ENCODE measurements around the gene SOX18. TPM values are rescaled to one million over a fixed set of nuclear protein-coding genes. Genes with fewer than 3 reads are reported as not detected.

SOX18 gene
- total and polyA plus RNA-seq, 2 of the 13 experiments (the other 11 are each of a cell fraction or from before 2014, with no cell fraction given) = 1.6 to 1.9 TPM

DNA sequence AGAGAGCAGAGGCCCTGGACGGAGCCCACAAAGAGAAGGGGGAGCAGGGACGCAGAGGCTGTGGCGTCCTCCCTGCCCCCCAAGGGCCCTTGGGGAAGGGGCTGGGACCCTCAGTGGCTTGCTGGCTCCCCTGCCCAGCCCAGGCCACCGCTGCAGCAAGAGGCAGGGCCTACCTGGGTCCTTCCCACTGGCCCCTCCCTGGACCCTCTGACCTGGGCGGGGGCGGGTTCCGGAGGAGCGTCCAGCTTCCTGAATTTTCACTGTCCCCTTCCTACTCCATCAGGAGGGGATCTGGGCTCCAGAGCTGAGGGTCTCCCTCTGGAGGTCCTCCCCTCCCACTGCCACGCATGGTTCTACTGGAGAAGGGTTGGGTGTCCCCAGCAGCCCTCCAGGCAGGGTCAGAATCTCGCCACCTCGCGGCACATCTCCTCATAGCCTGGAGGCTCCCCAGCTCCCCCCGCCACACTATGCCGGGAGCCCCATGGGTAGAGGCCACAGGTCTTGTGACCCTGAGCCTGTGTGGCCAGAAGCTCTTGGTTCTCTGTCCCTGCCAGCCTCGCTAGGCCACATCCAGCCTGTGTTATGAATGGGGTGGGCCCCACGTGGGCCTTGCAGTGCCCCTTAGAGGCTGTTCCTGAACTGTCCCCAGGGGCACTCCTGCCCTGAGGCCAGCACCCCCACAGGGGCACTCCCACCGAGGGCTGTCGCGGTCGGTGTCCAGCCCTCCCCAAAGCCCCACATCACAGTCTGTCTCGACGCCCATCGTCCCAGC, 1.0 kb upstream of the SOX18 start (continued):
- TF ChIP-seq BRCA1 (CRISPR knock-in tag; IDR thresholded peaks at IDR 0.05) (0 out of 2 replicates have a peak, but pooled peaks have one; percentile 66), BORCS8-MEF2B (CRISPR knock-in tag; IDR thresholded peaks at IDR 0.05) (peak; percentile 92), HIVEP1 (CRISPR knock-in tag; IDR thresholded peaks at IDR 0.05) (no peak), MEF2D (CRISPR knock-in tag; IDR thresholded peaks at IDR 0.05) (no peak; the same call in 1 of the 2 replicates), ZFP36 (IDR thresholded peaks at IDR 0.05; ENCODE audit: borderline replicate concordance, low read depth, low read length, partially characterized antibody) (no peak), PTBP1 (IDR thresholded peaks at IDR 0.05; ENCODE audit: low read depth, low read length, poor library complexity, severe bottlenecking) (no peak), LRRFIP1 (CRISPR knock-in tag; conservative IDR thresholded peaks at IDR 0.05) (no peak), PRMT3 (CRISPR knock-in tag; IDR thresholded peaks at IDR 0.05; ENCODE audit: borderline replicate concordance, low read depth) (no peak), CREB1 (IDR thresholded peaks at IDR 0.05) (no peak), CREB1 (CRISPR knock-in tag; IDR thresholded peaks at IDR 0.05) (no peak), NKX3-1 (CRISPR knock-in tag; IDR thresholded peaks at IDR 0.05) (peak; percentile 77), NFRKB (IDR thresholded peaks at IDR 0.05) (no peak), ZNF326 (CRISPR knock-in tag; IDR thresholded peaks at IDR 0.05; ENCODE audit: borderline replicate concordance) (peak; percentile 73; the same call in 1 of the 2 replicates), TCF7L2 (IDR thresholded peaks at IDR 0.05; ENCODE audit: low read depth, low read length) (no peak), PRPF4 (IDR thresholded peaks at IDR 0.05; ENCODE audit: low read depth, low read length, poor library complexity, severe bottlenecking) (no peak), EED (CRISPR knock-in tag; IDR thresholded peaks at IDR 0.05) (peak; percentile 61; the same call in 1 of the 2 replicates)
- TF ChIP-seq, protein P1, sequence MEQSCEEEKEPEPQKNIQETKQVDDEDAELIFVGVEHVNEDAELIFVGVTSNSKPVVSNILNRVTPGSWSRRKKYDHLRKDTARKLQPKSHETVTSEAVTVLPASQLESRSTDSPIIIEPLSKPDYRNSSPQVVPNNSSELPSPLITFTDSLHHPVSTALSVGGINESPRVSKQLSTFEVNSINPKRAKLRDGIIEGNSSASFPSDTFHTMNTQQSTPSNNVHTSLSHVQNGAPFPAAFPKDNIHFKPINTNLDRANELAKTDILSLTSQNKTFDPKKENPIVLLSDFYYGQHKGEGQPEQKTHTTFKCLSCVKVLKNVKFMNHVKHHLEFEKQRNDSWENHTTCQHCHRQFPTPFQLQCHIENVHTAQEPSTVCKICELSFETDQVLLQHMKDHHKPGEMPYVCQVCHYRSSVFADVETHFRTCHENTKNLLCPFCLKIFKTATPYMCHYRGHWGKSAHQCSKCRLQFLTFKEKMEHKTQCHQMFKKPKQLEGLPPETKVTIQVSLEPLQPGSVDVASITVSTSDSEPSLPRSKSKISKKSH (CRISPR knock-in tag; IDR thresholded peaks at IDR 0.05; ENCODE audit: borderline replicate concordance) = peak; percentile 51
- TF ChIP-seq, protein P2, sequence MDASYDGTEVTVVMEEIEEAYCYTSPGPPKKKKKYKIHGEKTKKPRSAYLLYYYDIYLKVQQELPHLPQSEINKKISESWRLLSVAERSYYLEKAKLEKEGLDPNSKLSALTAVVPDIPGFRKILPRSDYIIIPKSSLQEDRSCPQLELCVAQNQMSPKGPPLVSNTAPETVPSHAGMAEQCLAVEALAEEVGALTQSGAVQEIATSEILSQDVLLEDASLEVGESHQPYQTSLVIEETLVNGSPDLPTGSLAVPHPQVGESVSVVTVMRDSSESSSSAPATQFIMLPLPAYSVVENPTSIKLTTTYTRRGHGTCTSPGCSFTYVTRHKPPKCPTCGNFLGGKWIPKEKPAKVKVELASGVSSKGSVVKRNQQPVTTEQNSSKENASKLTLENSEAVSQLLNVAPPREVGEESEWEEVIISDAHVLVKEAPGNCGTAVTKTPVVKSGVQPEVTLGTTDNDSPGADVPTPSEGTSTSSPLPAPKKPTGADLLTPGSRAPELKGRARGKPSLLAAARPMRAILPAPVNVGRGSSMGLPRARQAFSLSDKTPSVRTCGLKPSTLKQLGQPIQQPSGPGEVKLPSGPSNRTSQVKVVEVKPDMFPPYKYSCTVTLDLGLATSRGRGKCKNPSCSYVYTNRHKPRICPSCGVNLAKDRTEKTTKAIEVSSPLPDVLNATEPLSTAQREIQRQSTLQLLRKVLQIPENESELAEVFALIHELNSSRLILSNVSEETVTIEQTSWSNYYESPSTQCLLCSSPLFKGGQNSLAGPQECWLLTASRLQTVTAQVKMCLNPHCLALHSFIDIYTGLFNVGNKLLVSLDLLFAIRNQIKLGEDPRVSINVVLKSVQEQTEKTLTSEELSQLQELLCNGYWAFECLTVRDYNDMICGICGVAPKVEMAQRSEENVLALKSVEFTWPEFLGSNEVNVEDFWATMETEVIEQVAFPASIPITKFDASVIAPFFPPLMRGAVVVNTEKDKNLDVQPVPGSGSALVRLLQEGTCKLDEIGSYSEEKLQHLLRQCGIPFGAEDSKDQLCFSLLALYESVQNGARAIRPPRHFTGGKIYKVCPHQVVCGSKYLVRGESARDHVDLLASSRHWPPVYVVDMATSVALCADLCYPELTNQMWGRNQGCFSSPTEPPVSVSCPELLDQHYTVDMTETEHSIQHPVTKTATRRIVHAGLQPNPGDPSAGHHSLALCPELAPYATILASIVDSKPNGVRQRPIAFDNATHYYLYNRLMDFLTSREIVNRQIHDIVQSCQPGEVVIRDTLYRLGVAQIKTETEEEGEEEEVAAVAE (CRISPR knock-in tag; IDR thresholded peaks at IDR 0.05; ENCODE audit: borderline replicate concordance) = peak; percentile 37; the same call in 1 of the 2 replicates
- TF ChIP-seq, protein P3, sequence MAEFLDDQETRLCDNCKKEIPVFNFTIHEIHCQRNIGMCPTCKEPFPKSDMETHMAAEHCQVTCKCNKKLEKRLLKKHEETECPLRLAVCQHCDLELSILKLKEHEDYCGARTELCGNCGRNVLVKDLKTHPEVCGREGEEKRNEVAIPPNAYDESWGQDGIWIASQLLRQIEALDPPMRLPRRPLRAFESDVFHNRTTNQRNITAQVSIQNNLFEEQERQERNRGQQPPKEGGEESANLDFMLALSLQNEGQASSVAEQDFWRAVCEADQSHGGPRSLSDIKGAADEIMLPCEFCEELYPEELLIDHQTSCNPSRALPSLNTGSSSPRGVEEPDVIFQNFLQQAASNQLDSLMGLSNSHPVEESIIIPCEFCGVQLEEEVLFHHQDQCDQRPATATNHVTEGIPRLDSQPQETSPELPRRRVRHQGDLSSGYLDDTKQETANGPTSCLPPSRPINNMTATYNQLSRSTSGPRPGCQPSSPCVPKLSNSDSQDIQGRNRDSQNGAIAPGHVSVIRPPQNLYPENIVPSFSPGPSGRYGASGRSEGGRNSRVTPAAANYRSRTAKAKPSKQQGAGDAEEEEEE (CRISPR knock-in tag; IDR thresholded peaks at IDR 0.05; ENCODE audit: borderline replicate concordance) = no peak

Measured in HepG2 (cell line).